Caco-2 (cell line): ENCODE measurements around the gene TLR9. TPM values are rescaled to one million over a fixed set of nuclear protein-coding genes. Genes with fewer than 3 reads are reported as not detected.

Experiments used
- BruUV-seq: library from RNA; stranded (reverse); fragments of 400-500 nt; replicated peaks from 2 replicates; lab custom pipeline; 2021; lab: Mats Ljungman, UMichigan
- CTCF ChIA-PET: fragments of 300-600 bp; sonication (Branson Sonifier 250); formaldehyde crosslinking; loops from one replicate; lab custom pipeline; 2022; ENCODE audit warnings: antibody characterized with exemption; lab: Charles Lee
- POLR2A ChIA-PET: fragments of 300-600 bp; sonication (Branson Sonifier 250); formaldehyde crosslinking; loops from one replicate; lab custom pipeline; 2022; ENCODE audit warnings: antibody characterized with exemption; lab: Charles Lee
- DNase-seq, 2 experiments: peaks; one replicate each; pipeline versions ENCODE4 v3.0.0 to v3.0.0-alpha.2; 2020 to 2022
- H3K27me3 ChIP-seq: replicated peaks from 2 replicates; pipeline ENCODE4 v1.6.0; 2011; ENCODE audit warnings: low read length; ENCODE audit not compliant: control insufficient read depth, insufficient read depth
- H3K36me3 ChIP-seq: 2 replicates; pipeline ENCODE4 v1.5.1; 2011; ENCODE audit warnings: low read length; ENCODE audit not compliant: control insufficient read depth, insufficient read depth
- H3K4me1 ChIP-seq: fragments of 250-450 bp; sonication (Bioruptor Pico); 2 replicates; pipeline ENCODE4 v1.5.1; 2020; ENCODE audit warnings: mild to moderate bottlenecking
- H3K4me3 ChIP-seq: 2 replicates; pipeline ENCODE4 v1.5.1; 2011; ENCODE audit warnings: low read depth, mild to moderate bottlenecking, control low read depth, low read length
- H3K9me3 ChIP-seq: fragments of 250-450 bp; sonication (Bioruptor Pico); 2 replicates; pipeline ENCODE4 v1.5.1; 2020; ENCODE audit warnings: mild to moderate bottlenecking, moderate library complexity
- H3K27ac Mint-ChIP-seq: one replicate; pipeline ENCODE4 v1.8.0; 2022; ENCODE audit warnings: mixed read lengths; ENCODE audit not compliant: unreplicated experiment
- H3K27me3 Mint-ChIP-seq: one replicate; pipeline ENCODE4 v1.8.0; 2022; ENCODE audit warnings: mixed read lengths; ENCODE audit not compliant: insufficient read depth, unreplicated experiment
- H3K36me3 Mint-ChIP-seq: one replicate; pipeline ENCODE4 v1.8.0; 2022; ENCODE audit warnings: mild to moderate bottlenecking, mixed read lengths; ENCODE audit not compliant: insufficient read depth, unreplicated experiment
- H3K4me1 Mint-ChIP-seq: one replicate; pipeline ENCODE4 v1.8.0; 2022; ENCODE audit warnings: low read depth, mixed read lengths; ENCODE audit not compliant: unreplicated experiment
- H3K4me3 Mint-ChIP-seq: one replicate; pipeline ENCODE4 v1.8.0; 2022; ENCODE audit warnings: mild to moderate bottlenecking, moderate library complexity, mixed read lengths; ENCODE audit not compliant: unreplicated experiment
- H3K9me3 Mint-ChIP-seq: one replicate; pipeline ENCODE4 v1.8.0; 2022; ENCODE audit warnings: mixed read lengths; ENCODE audit not compliant: unreplicated experiment
- intact Hi-C: fragments of 100-400 bp; cut with micrococcal nuclease; formaldehyde crosslinking; loops from one replicate; pipeline ENCODE4 v1.10.0; 2022; ENCODE audit not compliant: unreplicated experiment
- total RNA-seq: library from RNA; stranded (reverse); gene quantifications from 2 replicates; pipeline ENCODE4 v1.2.3, GENCODE V29; 2022
- TF ChIP-seq, protein P1 (sequence below), 2 experiments: fragments of 200-600 bp in 1 of 2; IDR thresholded peaks; 1 replicate in 1 of 2; 2 replicates in 1 of 2; pipeline versions ENCODE4 v1.5.1 to v1.8.0; 2011 to 2022; ENCODE audit warnings: antibody characterized with exemption in 1 of 2, control low read depth in 1 of 2, inconsistent platforms in 1 of 2, low read depth in 1 of 2, low read length in 1 of 2, mild to moderate bottlenecking in 1 of 2, moderate library complexity in 1 of 2; ENCODE audit not compliant: insufficient read depth in 1 of 2, severe bottlenecking in 1 of 2, unreplicated experiment in 1 of 2

Gene TLR9
- total RNA-seq, 1 experiment from 2014 or later: not detected

DNA sequence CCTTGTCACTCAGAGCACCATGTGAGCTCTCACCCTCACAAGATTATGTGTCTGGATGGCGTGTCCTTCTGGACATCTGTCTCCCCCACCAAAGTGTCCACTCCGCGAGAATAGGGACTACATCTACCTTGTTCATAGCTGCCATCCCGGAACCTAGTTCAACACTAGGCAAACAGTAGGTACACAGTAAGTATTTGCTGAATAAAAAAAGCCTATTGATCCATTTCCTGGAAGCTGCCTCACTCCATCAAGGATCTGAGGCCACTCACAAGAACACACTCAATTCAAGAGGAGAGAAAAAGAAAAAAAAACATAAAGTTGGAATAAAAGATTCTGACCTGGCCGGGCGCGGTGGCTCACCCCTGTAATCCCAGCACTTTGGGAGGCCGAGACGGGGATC is 38.7 kb downstream of the TLR9 start:
- Histone ChIP-seq H3K9me3 (no peaks in the 10 kb centered on the region), H3K4me3 (no peak overlapping the region), H3K4me1 (peaks cover 18% of the 10 kb centered on the region), H3K27me3 (no peaks in the 10 kb centered on the region), H3K36me3 (no peaks in the 10 kb centered on the region)
- H3K27ac Mint-ChIP-seq: no peak overlapping the region
- POLR2A ChIA-PET: interaction anchor here (0.6 kb wide), 1 partner anchor 15 kb away, joined by 3 read pairs; no protein-coding TSS in a partner anchor
- TF ChIP-seq, protein P1, sequence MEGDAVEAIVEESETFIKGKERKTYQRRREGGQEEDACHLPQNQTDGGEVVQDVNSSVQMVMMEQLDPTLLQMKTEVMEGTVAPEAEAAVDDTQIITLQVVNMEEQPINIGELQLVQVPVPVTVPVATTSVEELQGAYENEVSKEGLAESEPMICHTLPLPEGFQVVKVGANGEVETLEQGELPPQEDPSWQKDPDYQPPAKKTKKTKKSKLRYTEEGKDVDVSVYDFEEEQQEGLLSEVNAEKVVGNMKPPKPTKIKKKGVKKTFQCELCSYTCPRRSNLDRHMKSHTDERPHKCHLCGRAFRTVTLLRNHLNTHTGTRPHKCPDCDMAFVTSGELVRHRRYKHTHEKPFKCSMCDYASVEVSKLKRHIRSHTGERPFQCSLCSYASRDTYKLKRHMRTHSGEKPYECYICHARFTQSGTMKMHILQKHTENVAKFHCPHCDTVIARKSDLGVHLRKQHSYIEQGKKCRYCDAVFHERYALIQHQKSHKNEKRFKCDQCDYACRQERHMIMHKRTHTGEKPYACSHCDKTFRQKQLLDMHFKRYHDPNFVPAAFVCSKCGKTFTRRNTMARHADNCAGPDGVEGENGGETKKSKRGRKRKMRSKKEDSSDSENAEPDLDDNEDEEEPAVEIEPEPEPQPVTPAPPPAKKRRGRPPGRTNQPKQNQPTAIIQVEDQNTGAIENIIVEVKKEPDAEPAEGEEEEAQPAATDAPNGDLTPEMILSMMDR (IDR thresholded peaks at IDR 0.05; ENCODE audit: insufficient read depth in 1 of 2, low read depth in 1 of 2, low read length in 1 of 2, severe bottlenecking in 1 of 2, unreplicated experiment in 1 of 2): no peak
- no peak overlapping the region for H3K4me3 Mint-ChIP-seq
- H3K27me3 Mint-ChIP-seq: no peaks in the 10 kb centered on the region
- BruUV-seq: no TSS peak
- peaks cover 6% of the 10 kb centered on the region for H3K4me1 Mint-ChIP-seq
- CTCF ChIA-PET: no interaction called here
- H3K36me3 Mint-ChIP-seq: no peaks in the 10 kb centered on the region
- DNase-seq: no peak
- intact Hi-C loops: no loop called here
- H3K9me3 Mint-ChIP-seq: no peaks in the 10 kb centered on the region

DNA sequence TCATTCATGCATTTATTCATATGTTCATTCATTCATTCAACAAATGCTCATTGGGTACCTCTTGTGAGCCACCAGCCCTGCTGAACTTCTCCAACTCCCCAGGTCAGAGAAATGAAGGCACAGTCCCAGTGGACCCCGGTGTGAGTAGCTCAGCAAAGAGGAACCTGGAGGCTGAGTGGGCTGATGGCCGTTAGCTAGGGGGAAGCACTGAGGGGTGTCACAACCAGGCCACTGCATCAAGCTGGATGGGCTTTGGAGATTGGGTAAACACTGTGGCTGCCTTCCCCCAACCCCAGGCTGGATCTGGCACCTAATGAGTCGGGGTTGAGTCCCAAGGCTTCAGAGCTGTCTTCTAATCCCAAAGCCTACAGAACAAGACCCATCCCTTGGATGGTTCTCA is 39.6 kb downstream of the TLR9 start:
- H3K9me3 ChIP-seq: no peaks in the 10 kb centered on the region
- TF ChIP-seq, protein P1 (IDR thresholded peaks at IDR 0.05; ENCODE audit: insufficient read depth in 1 of 2, low read depth in 1 of 2, low read length in 1 of 2, severe bottlenecking in 1 of 2, unreplicated experiment in 1 of 2): no peak
- H3K9me3 Mint-ChIP-seq: no peaks in the 10 kb centered on the region
- H3K36me3 ChIP-seq: no peaks in the 10 kb centered on the region
- peaks cover 6% of the 10 kb centered on the region for H3K4me1 Mint-ChIP-seq
- H3K36me3 Mint-ChIP-seq: no peaks in the 10 kb centered on the region
- no peak overlapping the region for H3K27ac Mint-ChIP-seq
- no peak for DNase-seq
- H3K27me3 ChIP-seq: no peaks in the 10 kb centered on the region
- no TSS peak for BruUV-seq
- peaks cover 18% of the 10 kb centered on the region for H3K4me1 ChIP-seq
- intact Hi-C loops: no loop called here
- no peaks in the 10 kb centered on the region for H3K27me3 Mint-ChIP-seq
- no peak overlapping the region for H3K4me3 ChIP-seq
- no peak overlapping the region for H3K4me3 Mint-ChIP-seq
- ChIA-PET CTCF (no interaction called here), POLR2A (interaction anchor here (0.6 kb wide), 1 partner anchor 14 kb away, joined by 3 read pairs; no protein-coding TSS in a partner anchor)

DNA sequence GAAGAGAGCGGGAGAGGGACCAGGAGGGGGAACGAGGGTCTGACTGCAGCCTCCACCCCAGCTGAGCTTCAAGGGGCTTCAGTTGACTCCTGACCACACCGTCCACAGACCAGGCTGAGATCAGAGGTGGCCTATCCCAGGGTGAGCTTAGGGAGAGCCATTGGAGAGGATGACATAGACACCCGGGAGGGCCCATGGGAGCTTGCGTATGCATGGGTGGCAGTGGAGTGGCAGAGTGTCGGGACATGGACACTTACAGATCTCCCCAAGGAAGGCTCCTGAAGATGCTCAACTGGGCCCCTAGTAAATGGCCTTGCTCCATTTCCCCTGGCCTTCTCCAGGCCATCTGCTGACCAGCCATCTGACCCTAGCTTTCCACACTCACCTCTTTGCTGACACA is 40.1 kb downstream of the TLR9 start:
- Mint-ChIP-seq H3K4me1 (peaks cover 6% of the 10 kb centered on the region), H3K9me3 (no peaks in the 10 kb centered on the region), H3K27me3 (no peaks in the 10 kb centered on the region), H3K4me3 (no peak overlapping the region), H3K36me3 (no peaks in the 10 kb centered on the region), H3K27ac (no peak overlapping the region)
- H3K36me3 ChIP-seq: no peaks in the 10 kb centered on the region
- no peak for DNase-seq
- CTCF ChIA-PET: no interaction called here
- no peaks in the 10 kb centered on the region for H3K27me3 ChIP-seq
- intact Hi-C loops: no loop called here
- POLR2A ChIA-PET: no interaction called here
- TF ChIP-seq, protein P1 (IDR thresholded peaks at IDR 0.05; ENCODE audit: insufficient read depth in 1 of 2, low read depth in 1 of 2, low read length in 1 of 2, severe bottlenecking in 1 of 2, unreplicated experiment in 1 of 2): no peak
- H3K9me3 ChIP-seq: no peaks in the 10 kb centered on the region
- peaks cover 18% of the 10 kb centered on the region for H3K4me1 ChIP-seq
- BruUV-seq: no TSS peak
- no peak overlapping the region for H3K4me3 ChIP-seq
